IMR-90 (cell line): ENCODE results near the gene PNMA8B.

Experiments used
- CEBPB ChIP-seq: IDR thresholded peaks from 2 replicates; pipeline ENCODE4 v1.6.1; 2012; ENCODE audit warnings: low read depth, low read length, improper control_type of control experiment
- FOS ChIP-seq: fragments of 150-350 bp; IDR thresholded peaks from 2 replicates; pipeline ENCODE4 v1.6.1; 2016; ENCODE audit warnings: low read depth, low read length
- MAFK ChIP-seq: IDR thresholded peaks from 2 replicates; pipeline ENCODE4 v1.6.1; 2012; ENCODE audit warnings: low read depth, low read length, improper control_type of control experiment
- MAZ ChIP-seq: IDR thresholded peaks from 2 replicates; pipeline ENCODE4 v1.6.1; 2012; ENCODE audit warnings: low read depth, mild to moderate bottlenecking, low read length, improper control_type of control experiment, moderate library complexity, borderline replicate concordance
- MXI1 ChIP-seq: IDR thresholded peaks from 2 replicates; pipeline ENCODE4 v1.6.1; 2012; ENCODE audit warnings: low read depth, mild to moderate bottlenecking, low read length, moderate library complexity, borderline replicate concordance
- POLR2A ChIP-seq: IDR thresholded peaks from 2 replicates; pipeline ENCODE4 v1.6.1; 2012; ENCODE audit warnings: mild to moderate bottlenecking, low read depth, low read length
- RAD21 ChIP-seq: IDR thresholded peaks from 2 replicates; pipeline ENCODE4 v1.6.1; 2012; ENCODE audit warnings: low read length, improper control_type of control experiment
- RCOR1 ChIP-seq: IDR thresholded peaks from 2 replicates; pipeline ENCODE4 v1.6.1; 2012; ENCODE audit warnings: mild to moderate bottlenecking, low read length, improper control_type of control experiment; ENCODE audit not compliant: insufficient replicate concordance
- SMC3 ChIP-seq: fragments of 150-350 bp; IDR thresholded peaks from 2 replicates; pipeline ENCODE4 v1.6.1; 2016; ENCODE audit warnings: low read depth, mild to moderate bottlenecking, antibody characterized with exemption, low read length, moderate library complexity
- TF ChIP-seq, protein P1 (sequence below): conservative IDR thresholded peaks from 2 replicates; pipeline ENCODE4 v1.5.1; 2012; ENCODE audit warnings: mild to moderate bottlenecking, low read depth, low read length, improper control_type of control experiment
- TF ChIP-seq, protein P2 (sequence below): fragments of 150-350 bp; IDR thresholded peaks from 2 replicates; pipeline ENCODE4 v1.6.1; 2016; ENCODE audit warnings: low read depth, mild to moderate bottlenecking, low read length, moderate library complexity, borderline replicate concordance

DNA sequence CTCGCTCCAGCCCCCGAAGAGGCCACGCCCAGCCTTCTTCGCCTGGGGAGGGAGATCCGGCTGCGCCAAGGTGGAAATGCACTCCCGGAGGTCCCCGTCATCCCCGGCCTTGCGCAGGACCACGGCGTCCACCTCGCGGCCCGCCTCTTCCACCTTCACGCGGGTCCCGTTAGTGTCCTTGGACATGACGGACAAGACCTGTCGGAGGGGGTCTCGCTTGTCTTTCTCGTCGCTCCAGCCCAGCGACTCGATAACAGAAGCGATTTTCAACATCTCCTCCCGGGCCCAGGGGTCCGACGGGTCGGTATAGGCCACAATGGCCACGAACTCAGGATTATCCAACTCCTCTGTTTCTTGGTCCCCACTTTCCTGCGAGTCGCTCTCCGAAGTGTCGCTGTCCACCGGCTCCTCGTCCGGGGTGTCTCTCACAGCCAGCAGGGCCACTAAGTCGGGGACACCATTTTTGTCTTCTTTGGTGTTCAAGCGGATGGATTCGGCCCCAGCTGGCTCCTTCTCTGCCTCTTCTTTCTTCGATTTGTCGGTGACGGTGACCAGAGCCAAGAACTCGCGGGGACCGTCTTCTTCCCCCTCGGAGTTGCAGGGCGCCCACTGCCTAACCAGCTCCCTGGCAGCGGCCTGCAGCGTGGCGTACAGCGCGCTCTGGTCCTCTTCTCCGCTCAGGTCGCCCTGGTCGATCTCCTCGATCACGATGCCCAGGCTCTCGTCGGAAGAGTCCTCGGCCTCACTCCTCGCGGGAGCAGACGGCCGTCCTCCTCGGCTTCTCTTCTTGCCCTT is 1.3 kb downstream of the PNMA8B start:
- TF ChIP-seq, protein P1, sequence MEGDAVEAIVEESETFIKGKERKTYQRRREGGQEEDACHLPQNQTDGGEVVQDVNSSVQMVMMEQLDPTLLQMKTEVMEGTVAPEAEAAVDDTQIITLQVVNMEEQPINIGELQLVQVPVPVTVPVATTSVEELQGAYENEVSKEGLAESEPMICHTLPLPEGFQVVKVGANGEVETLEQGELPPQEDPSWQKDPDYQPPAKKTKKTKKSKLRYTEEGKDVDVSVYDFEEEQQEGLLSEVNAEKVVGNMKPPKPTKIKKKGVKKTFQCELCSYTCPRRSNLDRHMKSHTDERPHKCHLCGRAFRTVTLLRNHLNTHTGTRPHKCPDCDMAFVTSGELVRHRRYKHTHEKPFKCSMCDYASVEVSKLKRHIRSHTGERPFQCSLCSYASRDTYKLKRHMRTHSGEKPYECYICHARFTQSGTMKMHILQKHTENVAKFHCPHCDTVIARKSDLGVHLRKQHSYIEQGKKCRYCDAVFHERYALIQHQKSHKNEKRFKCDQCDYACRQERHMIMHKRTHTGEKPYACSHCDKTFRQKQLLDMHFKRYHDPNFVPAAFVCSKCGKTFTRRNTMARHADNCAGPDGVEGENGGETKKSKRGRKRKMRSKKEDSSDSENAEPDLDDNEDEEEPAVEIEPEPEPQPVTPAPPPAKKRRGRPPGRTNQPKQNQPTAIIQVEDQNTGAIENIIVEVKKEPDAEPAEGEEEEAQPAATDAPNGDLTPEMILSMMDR: no peak
- TF ChIP-seq MXI1 (no peak), RAD21 (no peak), RCOR1 (no peak), SMC3 (no peak), POLR2A (no peak), MAFK (no peak), MAZ (no peak), CEBPB (no peak), FOS (no peak)
- TF ChIP-seq, protein P2, sequence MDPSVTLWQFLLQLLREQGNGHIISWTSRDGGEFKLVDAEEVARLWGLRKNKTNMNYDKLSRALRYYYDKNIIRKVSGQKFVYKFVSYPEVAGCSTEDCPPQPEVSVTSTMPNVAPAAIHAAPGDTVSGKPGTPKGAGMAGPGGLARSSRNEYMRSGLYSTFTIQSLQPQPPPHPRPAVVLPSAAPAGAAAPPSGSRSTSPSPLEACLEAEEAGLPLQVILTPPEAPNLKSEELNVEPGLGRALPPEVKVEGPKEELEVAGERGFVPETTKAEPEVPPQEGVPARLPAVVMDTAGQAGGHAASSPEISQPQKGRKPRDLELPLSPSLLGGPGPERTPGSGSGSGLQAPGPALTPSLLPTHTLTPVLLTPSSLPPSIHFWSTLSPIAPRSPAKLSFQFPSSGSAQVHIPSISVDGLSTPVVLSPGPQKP: no peak
